ENCODE data around the gene NME7.

DNA sequence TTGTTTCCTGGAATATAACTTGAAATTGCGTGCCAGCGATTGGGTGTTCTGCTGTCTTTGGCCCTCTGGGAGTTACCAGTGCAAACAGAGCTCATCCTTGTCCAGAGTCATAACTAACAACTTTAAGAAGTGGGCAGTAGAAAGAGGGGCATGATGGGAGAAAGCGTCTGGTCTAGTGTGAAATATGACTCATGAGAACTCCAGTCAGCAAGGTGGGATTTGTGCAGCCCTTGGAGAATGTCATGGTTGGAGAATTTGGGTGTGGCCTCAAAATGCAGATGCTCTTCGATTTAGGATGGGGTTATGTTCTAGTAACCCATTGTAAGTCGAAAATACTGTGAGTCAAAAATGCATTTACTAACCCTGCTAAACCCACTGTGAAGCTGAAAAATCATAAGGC is 248.2 kb downstream of the NME7 start:
- TF ChIP-seq, protein P1, sequence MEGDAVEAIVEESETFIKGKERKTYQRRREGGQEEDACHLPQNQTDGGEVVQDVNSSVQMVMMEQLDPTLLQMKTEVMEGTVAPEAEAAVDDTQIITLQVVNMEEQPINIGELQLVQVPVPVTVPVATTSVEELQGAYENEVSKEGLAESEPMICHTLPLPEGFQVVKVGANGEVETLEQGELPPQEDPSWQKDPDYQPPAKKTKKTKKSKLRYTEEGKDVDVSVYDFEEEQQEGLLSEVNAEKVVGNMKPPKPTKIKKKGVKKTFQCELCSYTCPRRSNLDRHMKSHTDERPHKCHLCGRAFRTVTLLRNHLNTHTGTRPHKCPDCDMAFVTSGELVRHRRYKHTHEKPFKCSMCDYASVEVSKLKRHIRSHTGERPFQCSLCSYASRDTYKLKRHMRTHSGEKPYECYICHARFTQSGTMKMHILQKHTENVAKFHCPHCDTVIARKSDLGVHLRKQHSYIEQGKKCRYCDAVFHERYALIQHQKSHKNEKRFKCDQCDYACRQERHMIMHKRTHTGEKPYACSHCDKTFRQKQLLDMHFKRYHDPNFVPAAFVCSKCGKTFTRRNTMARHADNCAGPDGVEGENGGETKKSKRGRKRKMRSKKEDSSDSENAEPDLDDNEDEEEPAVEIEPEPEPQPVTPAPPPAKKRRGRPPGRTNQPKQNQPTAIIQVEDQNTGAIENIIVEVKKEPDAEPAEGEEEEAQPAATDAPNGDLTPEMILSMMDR (IDR thresholded peaks at IDR 0.05; ENCODE audit: low read depth, low read length, missing input control), result no peak
- TF ChIP-seq JUND (IDR thresholded peaks at IDR 0.05) (no peak), GABPA (IDR thresholded peaks at IDR 0.05 in 1 of 2, conservative IDR thresholded peaks at IDR 0.05 in 1 of 2) (no peak), TAF1 (conservative IDR thresholded peaks at IDR 0.05) (no peak), FOXA1 (IDR thresholded peaks at IDR 0.05) (no peak), HNF4G (IDR thresholded peaks at IDR 0.05) (no peak), NR2F2 (IDR thresholded peaks at IDR 0.05) (no peak), EGR1 (IDR thresholded peaks at IDR 0.05; ENCODE audit: low read depth in 2 of 2) (no peak), YY1 (IDR thresholded peaks at IDR 0.05) (no peak), FOXA2 (IDR thresholded peaks at IDR 0.05) (no peak)
- TF ChIP-seq, protein P2, sequence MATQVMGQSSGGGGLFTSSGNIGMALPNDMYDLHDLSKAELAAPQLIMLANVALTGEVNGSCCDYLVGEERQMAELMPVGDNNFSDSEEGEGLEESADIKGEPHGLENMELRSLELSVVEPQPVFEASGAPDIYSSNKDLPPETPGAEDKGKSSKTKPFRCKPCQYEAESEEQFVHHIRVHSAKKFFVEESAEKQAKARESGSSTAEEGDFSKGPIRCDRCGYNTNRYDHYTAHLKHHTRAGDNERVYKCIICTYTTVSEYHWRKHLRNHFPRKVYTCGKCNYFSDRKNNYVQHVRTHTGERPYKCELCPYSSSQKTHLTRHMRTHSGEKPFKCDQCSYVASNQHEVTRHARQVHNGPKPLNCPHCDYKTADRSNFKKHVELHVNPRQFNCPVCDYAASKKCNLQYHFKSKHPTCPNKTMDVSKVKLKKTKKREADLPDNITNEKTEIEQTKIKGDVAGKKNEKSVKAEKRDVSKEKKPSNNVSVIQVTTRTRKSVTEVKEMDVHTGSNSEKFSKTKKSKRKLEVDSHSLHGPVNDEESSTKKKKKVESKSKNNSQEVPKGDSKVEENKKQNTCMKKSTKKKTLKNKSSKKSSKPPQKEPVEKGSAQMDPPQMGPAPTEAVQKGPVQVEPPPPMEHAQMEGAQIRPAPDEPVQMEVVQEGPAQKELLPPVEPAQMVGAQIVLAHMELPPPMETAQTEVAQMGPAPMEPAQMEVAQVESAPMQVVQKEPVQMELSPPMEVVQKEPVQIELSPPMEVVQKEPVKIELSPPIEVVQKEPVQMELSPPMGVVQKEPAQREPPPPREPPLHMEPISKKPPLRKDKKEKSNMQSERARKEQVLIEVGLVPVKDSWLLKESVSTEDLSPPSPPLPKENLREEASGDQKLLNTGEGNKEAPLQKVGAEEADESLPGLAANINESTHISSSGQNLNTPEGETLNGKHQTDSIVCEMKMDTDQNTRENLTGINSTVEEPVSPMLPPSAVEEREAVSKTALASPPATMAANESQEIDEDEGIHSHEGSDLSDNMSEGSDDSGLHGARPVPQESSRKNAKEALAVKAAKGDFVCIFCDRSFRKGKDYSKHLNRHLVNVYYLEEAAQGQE (IDR thresholded peaks at IDR 0.05), result no peak
- TF ChIP-seq, protein P3, sequence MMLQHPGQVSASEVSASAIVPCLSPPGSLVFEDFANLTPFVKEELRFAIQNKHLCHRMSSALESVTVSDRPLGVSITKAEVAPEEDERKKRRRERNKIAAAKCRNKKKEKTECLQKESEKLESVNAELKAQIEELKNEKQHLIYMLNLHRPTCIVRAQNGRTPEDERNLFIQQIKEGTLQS (IDR thresholded peaks at IDR 0.05), result no peak

Measured in liver (tissue), 3 donors.